Measurements from ENCODE around the gene MAD1L1. TPM values are rescaled to one million over a fixed set of nuclear protein-coding genes. Genes with fewer than 3 reads are reported as not detected.

Gene MAD1L1
- total RNA-seq, 1 experiment from 2014 or later: 46.7 TPM

DNA sequence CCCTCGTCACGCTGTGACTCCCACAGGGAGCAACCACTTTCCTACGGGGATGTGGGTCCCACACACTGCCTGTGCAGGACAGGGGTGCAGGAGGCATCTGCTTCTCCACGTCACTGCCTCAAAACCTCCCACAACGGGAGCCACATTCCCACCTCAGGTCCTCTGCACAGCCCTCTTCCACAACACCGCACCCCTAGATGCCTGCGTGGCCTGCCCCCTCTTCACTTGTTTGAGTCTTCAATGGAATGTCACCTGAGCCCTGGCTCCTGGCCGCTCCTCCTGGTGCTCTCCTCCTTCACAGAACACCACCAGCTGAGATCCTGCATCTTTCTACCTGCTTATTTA is 73.6 kb downstream of the MAD1L1 start:
- no TSS peak for BruUV-seq (replicated peaks)
- Histone ChIP-seq H3K9me3 (ENCODE audit: low read depth, low read length, poor library complexity, severe bottlenecking) (no peaks in the 10 kb centered on the region), H3K36me3 (ENCODE audit: insufficient read depth, low read length, poor library complexity, severe bottlenecking) (no peaks in the 10 kb centered on the region), H3K27ac (ENCODE audit: low read depth, low read length, poor library complexity, severe bottlenecking) (no peak overlapping the region), H3K4me3 (ENCODE audit: low read depth, low read length, poor library complexity, severe bottlenecking) (no peak overlapping the region), H3K27me3 (replicated peaks; ENCODE audit: insufficient read depth, low read depth, low read length, poor library complexity) (no peaks in the 10 kb centered on the region), H3K4me1 (ENCODE audit: insufficient read depth, low read length, poor library complexity, severe bottlenecking) (peaks cover 37% of the 10 kb centered on the region)
- intact Hi-C loops (cut with micrococcal nuclease; ENCODE audit: unreplicated experiment): no loop called here
- ChIA-PET CTCF (no interaction called here), POLR2A (ENCODE audit: low non-redundant PET) (no interaction called here)
- TF ChIP-seq EZH2 (IDR thresholded peaks at IDR 0.05; ENCODE audit: borderline replicate concordance, low read depth, low read length, poor library complexity, severe bottlenecking): no peak
- TF ChIP-seq, protein P1, sequence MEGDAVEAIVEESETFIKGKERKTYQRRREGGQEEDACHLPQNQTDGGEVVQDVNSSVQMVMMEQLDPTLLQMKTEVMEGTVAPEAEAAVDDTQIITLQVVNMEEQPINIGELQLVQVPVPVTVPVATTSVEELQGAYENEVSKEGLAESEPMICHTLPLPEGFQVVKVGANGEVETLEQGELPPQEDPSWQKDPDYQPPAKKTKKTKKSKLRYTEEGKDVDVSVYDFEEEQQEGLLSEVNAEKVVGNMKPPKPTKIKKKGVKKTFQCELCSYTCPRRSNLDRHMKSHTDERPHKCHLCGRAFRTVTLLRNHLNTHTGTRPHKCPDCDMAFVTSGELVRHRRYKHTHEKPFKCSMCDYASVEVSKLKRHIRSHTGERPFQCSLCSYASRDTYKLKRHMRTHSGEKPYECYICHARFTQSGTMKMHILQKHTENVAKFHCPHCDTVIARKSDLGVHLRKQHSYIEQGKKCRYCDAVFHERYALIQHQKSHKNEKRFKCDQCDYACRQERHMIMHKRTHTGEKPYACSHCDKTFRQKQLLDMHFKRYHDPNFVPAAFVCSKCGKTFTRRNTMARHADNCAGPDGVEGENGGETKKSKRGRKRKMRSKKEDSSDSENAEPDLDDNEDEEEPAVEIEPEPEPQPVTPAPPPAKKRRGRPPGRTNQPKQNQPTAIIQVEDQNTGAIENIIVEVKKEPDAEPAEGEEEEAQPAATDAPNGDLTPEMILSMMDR (conservative IDR thresholded peaks at IDR 0.05; ENCODE audit: low read depth, low read length): no peak
- no peak for DNase-seq (ENCODE audit: low spot score)

DNA sequence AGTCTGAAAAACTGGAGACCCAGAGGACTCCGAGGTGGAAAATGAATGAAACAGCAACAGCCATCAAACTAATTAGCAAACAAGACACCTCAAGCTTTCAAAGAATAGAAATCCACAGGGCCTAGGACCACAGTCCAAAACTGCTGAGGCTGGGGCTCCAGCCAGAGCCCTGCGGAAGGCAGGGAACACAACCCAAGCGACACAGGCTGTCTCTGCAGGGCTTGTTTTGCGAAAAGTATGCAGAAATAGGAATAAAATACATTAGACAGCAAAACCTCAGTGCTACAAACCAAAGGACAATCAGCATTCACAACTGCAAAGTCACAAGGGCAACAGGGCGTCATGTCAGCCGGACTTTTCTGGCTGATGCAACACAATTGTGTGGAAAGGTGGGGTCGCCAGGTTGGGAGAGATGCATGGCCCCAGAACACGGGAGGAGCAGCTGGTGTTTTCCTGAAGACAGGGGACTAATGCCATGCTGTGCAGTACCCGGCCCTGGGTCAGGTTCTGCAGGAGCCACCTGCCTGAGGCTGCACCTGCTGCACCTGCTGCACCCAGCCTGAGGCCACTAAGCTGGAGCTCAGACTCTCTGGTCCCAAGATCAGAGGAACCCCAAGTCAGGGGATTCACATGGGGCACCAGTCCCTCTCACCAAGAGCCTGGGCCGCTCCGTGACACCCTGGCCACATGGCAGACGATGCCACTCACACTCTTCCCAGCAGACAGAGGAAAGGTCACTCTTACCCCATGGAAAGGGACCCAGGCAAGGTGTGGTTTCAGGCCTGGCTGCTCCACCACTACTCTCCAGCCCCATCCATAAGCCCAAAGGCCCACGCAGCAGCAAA is 74.2 kb downstream of the MAD1L1 start:
- DNase-seq (ENCODE audit: low spot score): no peak
- no peaks in the 10 kb centered on the region for H3K36me3 ChIP-seq (ENCODE audit: insufficient read depth, low read length, poor library complexity, severe bottlenecking)
- H3K27ac ChIP-seq (ENCODE audit: low read depth, low read length, poor library complexity, severe bottlenecking): peak overlapping the region; percentile 59
- no peak for TF ChIP-seq EZH2 (IDR thresholded peaks at IDR 0.05; ENCODE audit: borderline replicate concordance, low read depth, low read length, poor library complexity, severe bottlenecking)
- TF ChIP-seq, protein P1 (conservative IDR thresholded peaks at IDR 0.05; ENCODE audit: low read depth, low read length): no peak
- ChIA-PET POLR2A (ENCODE audit: low non-redundant PET) (no interaction called here), CTCF (no interaction called here)
- no peaks in the 10 kb centered on the region for H3K27me3 ChIP-seq (replicated peaks; ENCODE audit: insufficient read depth, low read depth, low read length, poor library complexity)
- H3K4me3 ChIP-seq (ENCODE audit: low read depth, low read length, poor library complexity, severe bottlenecking): no peak overlapping the region
- H3K4me1 ChIP-seq (ENCODE audit: insufficient read depth, low read length, poor library complexity, severe bottlenecking): peaks cover 37% of the 10 kb centered on the region
- intact Hi-C loops (cut with micrococcal nuclease; ENCODE audit: unreplicated experiment): no loop called here
- no TSS peak for BruUV-seq (replicated peaks)
- H3K9me3 ChIP-seq (ENCODE audit: low read depth, low read length, poor library complexity, severe bottlenecking): no peaks in the 10 kb centered on the region

DNA sequence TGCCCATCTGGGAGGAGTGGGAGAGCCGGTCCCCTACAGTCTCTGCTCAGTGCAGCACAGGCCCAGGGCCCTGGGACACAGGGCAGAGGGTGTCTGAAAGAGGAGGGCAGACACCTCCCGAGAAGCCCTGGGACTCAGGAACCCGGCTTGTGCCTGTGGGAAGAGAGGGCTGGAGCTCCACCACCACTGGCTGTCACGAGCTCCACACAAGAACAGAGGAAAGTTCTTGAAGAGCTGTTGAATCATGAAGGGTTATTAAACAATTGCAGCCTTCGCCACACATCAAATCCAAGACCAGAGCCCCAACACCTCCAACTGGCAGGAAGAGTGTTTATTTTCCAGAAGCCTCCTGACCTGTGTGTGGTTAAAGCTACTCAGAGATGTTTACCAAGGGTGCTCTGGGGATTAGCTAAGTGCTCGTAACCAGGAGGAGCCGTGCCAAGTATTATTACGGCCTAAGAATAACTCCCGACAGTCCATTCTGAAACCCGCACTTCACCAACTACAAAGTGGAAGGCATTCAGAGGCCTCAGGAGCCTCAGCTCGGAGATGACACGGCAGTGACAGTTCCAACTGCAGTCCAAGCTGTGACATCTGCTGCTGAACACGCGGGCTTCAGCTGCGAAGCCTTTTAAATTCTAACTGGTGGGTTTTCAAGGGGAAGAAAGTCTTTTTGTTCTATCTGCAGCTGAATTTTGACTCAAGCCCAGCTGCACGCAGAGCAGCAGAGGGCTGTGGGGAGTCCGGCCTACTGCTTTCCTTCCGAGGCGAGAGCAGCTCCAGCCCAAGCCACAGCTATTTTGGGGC is 75.1 kb downstream of the MAD1L1 start:
- Histone ChIP-seq H3K27ac (ENCODE audit: low read depth, low read length, poor library complexity, severe bottlenecking) (peak overlapping the region; percentile 59), H3K27me3 (replicated peaks; ENCODE audit: insufficient read depth, low read depth, low read length, poor library complexity) (no peaks in the 10 kb centered on the region), H3K36me3 (ENCODE audit: insufficient read depth, low read length, poor library complexity, severe bottlenecking) (no peaks in the 10 kb centered on the region), H3K4me3 (ENCODE audit: low read depth, low read length, poor library complexity, severe bottlenecking) (no peak overlapping the region), H3K9me3 (ENCODE audit: low read depth, low read length, poor library complexity, severe bottlenecking) (no peaks in the 10 kb centered on the region), H3K4me1 (ENCODE audit: insufficient read depth, low read length, poor library complexity, severe bottlenecking) (peaks cover 32% of the 10 kb centered on the region)
- peak; percentile 61 for DNase-seq (ENCODE audit: low spot score)
- ChIA-PET CTCF (no interaction called here), POLR2A (ENCODE audit: low non-redundant PET) (no interaction called here)
- no peak for TF ChIP-seq EZH2 (IDR thresholded peaks at IDR 0.05; ENCODE audit: borderline replicate concordance, low read depth, low read length, poor library complexity, severe bottlenecking)
- TF ChIP-seq, protein P1 (conservative IDR thresholded peaks at IDR 0.05; ENCODE audit: low read depth, low read length): no peak
- no TSS peak for BruUV-seq (replicated peaks)
- intact Hi-C loops (cut with micrococcal nuclease; ENCODE audit: unreplicated experiment): no loop called here
